Erythroblast (primary cell): Measurements from ENCODE around the gene NTRK1.

ENCODE experiments used
- GATA1 ChIP-seq: IDR thresholded peaks from 2 replicates; pipeline ENCODE4 v1.6.1; 2011; ENCODE audit warnings: low read depth, mild to moderate bottlenecking, control low read depth, low read length, moderate library complexity
- POLR2A ChIP-seq: IDR thresholded peaks from 2 replicates; pipeline ENCODE4 v1.6.1; 2011; ENCODE audit warnings: mild to moderate bottlenecking, low read length

GRCh38 chr1:156811168-156811567 is 49.5 kb upstream of the NTRK1 start:
- TF ChIP-seq POLR2A, result no peak
- no peak for TF ChIP-seq GATA1
